ENCODE results near the gene COG1.
A peak's percentile ranks its signal among the peaks of the same experiment; 100 is the strongest.

The COG1 gene

GRCh38 chr17:73201215-73202069 lies 8.6 kb downstream of the COG1 start:
- DNase-seq, result no peak

DNA sequence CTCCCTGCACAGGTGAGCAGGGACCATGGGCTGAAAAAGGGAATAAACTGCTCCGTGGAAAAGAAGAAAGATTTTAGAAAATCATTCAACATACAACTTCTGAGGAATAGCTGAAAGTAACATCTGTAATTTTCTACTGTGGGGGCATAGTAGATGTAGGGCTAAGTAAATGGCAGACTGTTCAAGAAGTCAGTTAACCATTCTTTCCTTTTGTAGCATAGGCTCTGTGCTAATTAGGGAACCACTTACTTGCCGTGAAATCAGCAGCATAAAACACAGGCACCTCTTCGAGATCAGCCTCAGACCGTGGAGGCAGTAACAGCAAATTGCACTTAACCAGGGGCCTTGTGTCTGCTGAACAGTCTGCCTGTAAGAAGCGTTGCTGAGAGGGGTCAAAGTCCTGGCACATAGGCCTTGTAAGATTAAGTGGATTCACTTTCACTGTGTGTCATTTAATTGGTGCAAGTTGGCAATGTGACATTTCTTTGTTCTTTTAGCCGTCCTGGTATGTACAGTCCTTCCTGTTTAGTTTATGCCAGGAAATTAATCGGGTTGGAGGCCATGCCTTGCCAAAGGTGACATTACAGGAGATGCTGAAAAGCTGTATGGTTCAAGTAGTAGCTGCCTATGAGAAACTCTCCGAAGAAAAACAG lies 10.4 kb downstream of the COG1 start:
- DNase-seq, result no peak

GRCh38 chr17:73203788-73204479 lies 11.1 kb downstream of the COG1 start:
- DNase-seq, result no peak

DNA sequence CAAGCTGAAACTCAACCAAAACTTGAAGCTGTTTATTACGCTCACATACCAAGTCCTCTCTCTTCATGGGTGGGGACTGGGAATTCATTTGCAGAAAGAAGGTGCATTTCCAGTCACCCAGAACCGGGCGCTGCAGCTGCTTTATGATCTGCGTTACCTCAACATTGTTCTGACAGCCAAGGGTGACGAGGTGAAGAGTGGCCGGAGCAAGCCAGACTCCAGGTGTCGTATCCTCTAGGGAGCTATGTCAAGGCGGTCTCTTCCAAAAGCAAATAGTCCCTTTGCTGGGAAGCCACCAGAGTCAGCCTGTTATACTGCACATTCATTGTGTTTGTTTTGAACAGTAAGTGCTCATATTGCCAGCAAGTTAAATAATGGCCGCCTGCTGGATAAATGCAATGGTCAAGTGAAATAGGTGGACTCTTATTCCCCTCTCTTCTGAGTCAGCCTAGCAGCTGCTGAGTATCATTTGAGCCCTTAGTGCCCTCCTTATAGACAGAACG lies 12.7 kb downstream of the COG1 start:
- DNase-seq, result peak; percentile 29 to 34

DNA sequence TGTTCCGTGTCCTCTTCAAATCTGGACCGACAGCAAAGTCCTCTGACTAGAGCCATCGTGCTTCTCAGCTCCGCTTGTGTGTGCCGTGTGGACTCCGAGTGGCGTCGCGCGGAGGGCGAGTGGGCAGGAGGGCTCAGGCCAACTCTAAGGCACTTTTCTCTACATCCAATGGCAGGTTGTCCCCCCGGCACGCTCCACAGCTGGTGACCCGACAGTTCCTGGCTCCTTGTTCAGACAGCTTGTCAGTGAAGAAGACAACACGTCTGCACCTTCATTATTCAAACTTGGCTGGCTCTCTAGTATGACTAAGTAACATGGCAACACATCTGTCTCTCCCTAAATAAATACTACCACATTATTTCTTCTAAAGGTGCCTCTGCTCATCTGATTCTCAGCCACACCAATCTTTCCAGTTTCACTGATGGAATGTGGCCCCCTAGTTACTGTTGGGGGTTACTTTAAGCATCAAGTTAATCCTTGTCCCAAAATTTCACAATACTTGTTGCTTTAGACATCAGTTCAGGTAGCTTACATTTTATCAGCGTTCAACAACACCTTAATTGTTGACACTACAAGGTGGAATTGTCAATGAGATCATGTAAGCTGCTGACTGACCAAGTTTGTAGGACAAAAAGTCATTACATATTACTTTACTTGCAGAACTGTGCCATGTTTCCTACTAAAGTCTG lies 15.4 kb downstream of the COG1 start:
- no peak for DNase-seq

DNA sequence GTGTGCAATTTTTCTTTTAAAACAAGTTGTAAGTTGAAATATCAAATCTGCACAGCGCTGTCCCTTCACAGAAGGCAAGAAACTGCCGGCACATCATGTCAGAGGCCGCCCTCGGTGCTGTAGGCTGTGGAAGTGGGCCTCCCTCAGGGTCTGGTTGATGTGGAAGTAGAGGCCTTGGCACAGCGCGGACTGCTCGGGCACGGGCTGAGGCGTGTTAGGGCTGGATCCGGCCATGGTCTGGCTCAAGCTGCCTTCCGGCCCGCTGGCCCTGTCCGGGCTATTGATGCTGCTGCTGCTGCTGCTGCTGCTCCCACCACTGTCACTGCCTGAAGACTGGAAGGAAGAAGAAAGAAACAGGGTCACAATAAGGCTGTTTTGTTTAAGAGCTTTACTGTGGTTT lies 16.6 kb downstream of the COG1 start:
- DNase-seq, result no peak

GRCh38 chr17:73210002-73210678 lies 17.3 kb downstream of the COG1 start:
- DNase-seq, result no peak

DNA sequence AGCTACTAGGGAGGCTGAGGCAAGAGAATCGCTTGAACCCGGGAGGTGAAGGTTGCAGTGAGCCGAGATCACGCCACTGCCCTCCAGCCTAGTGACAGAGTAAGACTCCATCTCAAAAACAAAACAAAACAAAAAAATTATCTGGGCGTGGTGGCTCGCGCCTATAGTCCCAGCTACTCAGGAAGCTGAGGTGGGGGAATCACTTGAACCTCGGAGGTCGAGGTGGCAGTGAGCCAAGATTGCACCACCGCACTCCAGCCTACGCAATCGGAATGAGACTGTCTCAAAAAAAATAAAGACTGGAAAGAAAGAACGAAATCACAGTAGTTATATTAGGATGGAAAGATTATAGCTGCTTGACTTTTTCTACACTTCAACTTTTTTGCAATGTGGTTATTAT lies 18.9 kb downstream of the COG1 start:
- no peak for DNase-seq

GRCh38 chr17:73214008-73214407 lies 21.2 kb downstream of the COG1 start:
- no peak for DNase-seq

DNA sequence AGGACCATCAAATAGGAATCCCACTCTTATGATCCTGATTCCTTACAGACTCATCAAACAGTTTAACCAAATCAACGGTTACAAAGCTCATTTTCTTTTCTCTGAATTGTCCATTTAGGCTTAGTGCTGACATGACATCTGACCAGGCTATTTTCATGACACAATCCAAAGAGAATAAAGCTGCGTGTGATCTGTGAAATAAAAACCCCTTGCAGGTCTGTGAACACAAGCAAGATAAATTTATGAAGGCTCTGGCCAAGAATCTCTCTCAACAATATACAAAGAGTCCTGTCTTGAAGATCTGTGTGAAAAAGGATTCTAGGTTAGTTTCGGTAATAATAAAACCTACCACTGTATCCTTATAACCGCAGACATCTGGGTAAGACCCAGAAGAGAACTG lies 22.0 kb downstream of the COG1 start:
- DNase-seq, result no peak

- no peak for DNase-seq
Measured at GRCh38 chr17:73215447-73215846, 22.6 kb downstream of the COG1 start.

- DNase-seq, result no peak
Measured at GRCh38 chr17:73223626-73224230, 30.9 kb downstream of the COG1 start.

- DNase-seq, result no peak
Measured at GRCh38 chr17:73224237-73224636, 31.4 kb downstream of the COG1 start.

DNA sequence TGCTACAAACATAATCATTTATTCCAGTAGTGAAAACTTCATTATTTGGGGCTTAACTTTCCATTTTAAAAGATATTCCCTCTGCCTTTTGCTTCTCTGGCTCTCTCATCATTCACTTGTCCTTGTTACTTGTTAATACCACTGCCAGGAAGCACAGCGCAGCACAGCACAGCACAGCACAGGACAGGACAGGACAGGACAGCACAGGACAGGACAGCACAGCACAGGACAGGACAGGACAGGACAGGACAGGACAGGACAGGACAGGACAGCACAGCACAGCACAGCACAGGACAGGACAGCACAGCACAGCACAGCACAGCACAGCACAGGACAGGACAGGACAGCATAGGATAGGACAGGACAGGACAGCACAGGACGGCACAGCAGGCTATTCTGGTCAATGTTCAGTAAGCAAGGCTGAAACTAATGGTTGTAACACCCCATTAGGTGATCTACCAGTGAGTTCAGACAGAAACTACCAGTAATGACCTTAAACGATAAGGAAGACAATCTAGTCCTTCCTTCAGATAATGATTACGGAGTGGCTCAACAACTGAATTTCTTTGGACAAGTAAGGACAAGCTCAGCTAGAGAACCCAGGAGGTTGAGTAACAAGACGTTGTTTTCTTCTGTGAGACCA lies 31.9 kb downstream of the COG1 start:
- DNase-seq, result no peak

GRCh38 chr17:73226556-73227172 lies 33.8 kb downstream of the COG1 start:
- no peak for DNase-seq

GRCh38 chr17:73227379-73227778 lies 34.5 kb downstream of the COG1 start:
- no peak for DNase-seq

GRCh38 chr17:73227944-73228343 lies 35.1 kb downstream of the COG1 start:
- no peak for DNase-seq

- no peak for DNase-seq
Measured at GRCh38 chr17:73228748-73229236, 35.9 kb downstream of the COG1 start.

- DNase-seq, result no peak
Measured at GRCh38 chr17:73230088-73230487, 37.2 kb downstream of the COG1 start.

DNA sequence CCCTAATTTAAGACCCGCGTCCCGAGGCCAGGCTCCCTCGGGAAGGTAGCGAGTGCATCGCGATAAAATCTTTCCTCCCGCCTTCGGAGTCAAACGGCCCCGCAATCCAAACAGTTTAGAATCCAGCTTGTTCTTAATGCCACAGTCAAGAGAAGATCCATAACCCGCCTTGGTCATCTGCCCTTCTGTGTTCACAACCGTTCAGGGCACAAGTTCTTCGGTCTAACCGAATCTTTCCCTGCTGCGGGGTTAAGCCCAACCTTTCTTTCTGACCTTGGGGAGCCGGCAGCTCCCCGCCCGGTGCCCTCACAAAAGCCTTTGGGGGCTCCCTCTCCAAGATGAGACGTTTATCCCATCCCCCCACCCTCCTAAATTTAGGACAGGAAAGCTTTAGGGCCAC lies 38.5 kb downstream of the COG1 start:
- DNase-seq, result no peak

Data from NCI-H187 (cell line).